ENCODE data around the gene NTN5. TPM values are rescaled to one million over a fixed set of nuclear protein-coding genes. Genes with fewer than 3 reads are reported as not detected.

The NTN5 gene
- total RNA-seq, 1 donor from 2014 or later, result 0.11 TPM

- H3K4me1 ChIP-seq, result peaks cover 60% of the 10 kb centered on the region
- H3K27me3 ChIP-seq (ENCODE audit: low read depth), result no peaks in the 10 kb centered on the region
- H3K36me3 ChIP-seq, result no peaks in the 10 kb centered on the region
- peak; percentile 99 for DNase-seq
- H3K4me3 ChIP-seq, result peak overlapping the region; percentile 77
- TF ChIP-seq CTCF (IDR thresholded peaks at IDR 0.05; ENCODE audit: borderline replicate concordance), result no peak
- intact Hi-C loops (cut with micrococcal nuclease), result no loop called here
- peaks cover 6% of the 10 kb centered on the region for H3K9me3 ChIP-seq (replicated peaks)
- H3K27ac ChIP-seq (replicated peaks), result peak overlapping the region; percentile 90
Observed at GRCh38 chr19:48713864-48714755, 41.3 kb upstream of the NTN5 start.

DNA sequence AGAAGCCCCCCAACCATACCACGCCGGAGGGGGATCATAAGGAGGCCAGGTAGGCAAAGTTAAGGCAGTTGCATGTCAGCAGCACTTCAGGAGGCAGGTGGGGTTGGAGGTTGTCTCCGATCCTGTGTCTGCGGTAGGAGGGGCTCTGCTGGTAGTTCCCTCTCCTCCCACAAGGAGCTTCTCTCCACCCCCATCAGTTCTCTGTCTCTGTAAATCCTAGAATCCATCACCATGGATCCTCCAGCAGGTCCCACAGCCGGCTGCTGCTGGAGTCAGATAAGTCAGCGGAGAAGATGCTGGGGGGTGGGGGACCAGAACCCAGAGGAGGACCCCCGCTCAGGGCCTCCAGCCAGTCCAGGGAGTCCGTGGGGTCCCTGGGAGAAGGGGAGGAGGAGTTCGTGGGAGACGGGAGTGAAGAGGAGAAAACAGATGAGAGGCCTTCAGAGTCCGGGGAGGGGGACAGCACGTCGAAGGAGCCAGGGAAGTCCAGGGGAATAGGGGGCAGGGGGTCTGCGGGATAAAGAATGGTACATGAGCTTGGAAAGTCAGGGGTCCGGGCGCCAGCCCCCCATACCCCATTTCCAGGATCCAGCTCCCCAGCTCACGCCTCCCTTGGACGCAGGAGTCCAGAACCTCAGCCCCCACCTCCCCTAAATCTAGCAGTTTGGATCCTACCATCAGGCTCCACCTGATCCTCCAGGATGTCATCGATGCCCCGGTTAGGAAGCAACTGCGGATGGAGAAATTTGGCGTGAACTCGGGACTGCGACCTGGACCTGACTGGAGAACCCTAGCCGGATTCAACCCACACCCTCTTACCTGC, 40.4 kb upstream of the NTN5 start:
- TF ChIP-seq CTCF (IDR thresholded peaks at IDR 0.05; ENCODE audit: borderline replicate concordance), result peak; percentile 24
- peaks cover 6% of the 10 kb centered on the region for H3K9me3 ChIP-seq (replicated peaks)
- intact Hi-C loops (cut with micrococcal nuclease), result no loop called here
- H3K4me1 ChIP-seq, result peaks cover 51% of the 10 kb centered on the region
- H3K36me3 ChIP-seq, result no peaks in the 10 kb centered on the region
- no peaks in the 10 kb centered on the region for H3K27me3 ChIP-seq (ENCODE audit: low read depth)
- no peak for DNase-seq
- peak overlapping the region; percentile 90 for H3K27ac ChIP-seq (replicated peaks)
- H3K4me3 ChIP-seq, result peak overlapping the region; percentile 77

GRCh38 chr19:48711106-48711662, 38.4 kb upstream of the NTN5 start:
- no peak overlapping the region for H3K4me3 ChIP-seq
- peaks cover 31% of the 10 kb centered on the region for H3K4me1 ChIP-seq
- peaks cover 6% of the 10 kb centered on the region for H3K9me3 ChIP-seq (replicated peaks)
- intact Hi-C loops (cut with micrococcal nuclease), result no loop called here
- no peak overlapping the region for H3K27ac ChIP-seq (replicated peaks)
- TF ChIP-seq CTCF (IDR thresholded peaks at IDR 0.05; ENCODE audit: borderline replicate concordance), result no peak
- peaks cover 8% of the 10 kb centered on the region for H3K36me3 ChIP-seq
- no peak for DNase-seq
- no peaks in the 10 kb centered on the region for H3K27me3 ChIP-seq (ENCODE audit: low read depth)

DNA sequence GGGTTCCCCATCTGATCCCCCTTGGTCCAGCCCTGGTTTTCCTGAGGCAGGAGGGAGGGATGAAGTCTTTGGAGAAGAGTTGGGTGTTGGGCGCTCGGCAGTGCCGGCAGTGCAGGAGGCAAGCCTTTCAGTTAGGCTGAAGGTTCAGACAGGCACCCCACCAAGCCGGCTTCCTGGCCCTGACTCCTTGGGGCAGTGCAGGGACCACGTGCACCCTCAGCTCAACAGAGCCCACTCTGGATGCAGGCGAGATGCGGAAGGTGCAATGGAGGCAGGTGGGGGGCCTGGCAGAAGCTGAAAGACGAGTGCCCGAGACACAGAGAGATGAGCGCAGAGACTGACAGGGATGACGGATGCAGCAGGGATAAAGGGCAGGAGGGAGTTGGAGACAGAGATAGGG, 35.7 kb upstream of the NTN5 start:
- peaks cover 10% of the 10 kb centered on the region for H3K36me3 ChIP-seq
- H3K27ac ChIP-seq (replicated peaks), result no peak overlapping the region
- DNase-seq, result no peak
- TF ChIP-seq CTCF (IDR thresholded peaks at IDR 0.05; ENCODE audit: borderline replicate concordance), result no peak
- H3K27me3 ChIP-seq (ENCODE audit: low read depth), result no peaks in the 10 kb centered on the region
- peaks cover 6% of the 10 kb centered on the region for H3K9me3 ChIP-seq (replicated peaks)
- intact Hi-C loops (cut with micrococcal nuclease), result no loop called here
- H3K4me1 ChIP-seq, result peaks cover 9% of the 10 kb centered on the region
- no peak overlapping the region for H3K4me3 ChIP-seq

DNA sequence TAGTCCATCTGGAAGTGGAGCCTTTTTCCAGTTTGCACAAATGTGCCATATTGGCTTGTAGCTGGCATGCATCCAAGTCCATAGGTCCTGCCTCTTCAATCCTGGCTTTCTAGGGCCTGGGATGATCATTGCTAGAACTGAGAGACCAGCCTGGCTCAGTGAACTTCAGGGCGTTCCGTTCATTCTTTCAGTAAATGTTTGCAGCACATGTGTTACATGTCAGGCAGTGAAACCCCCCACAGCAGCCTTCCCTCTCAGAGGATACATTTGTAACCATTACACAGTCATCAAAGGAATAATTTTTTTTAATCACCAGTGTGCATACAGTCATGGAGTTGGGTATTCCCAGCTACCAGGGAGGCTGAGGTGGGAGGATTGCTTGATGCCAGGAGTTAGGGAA, 32.6 kb upstream of the NTN5 start:
- Histone ChIP-seq H3K9me3 (replicated peaks) (no peaks in the 10 kb centered on the region), H3K27me3 (ENCODE audit: low read depth) (no peaks in the 10 kb centered on the region), H3K27ac (replicated peaks) (no peak overlapping the region), H3K36me3 (peaks cover 21% of the 10 kb centered on the region), H3K4me1 (no peaks in the 10 kb centered on the region), H3K4me3 (no peak overlapping the region)
- intact Hi-C loops (cut with micrococcal nuclease), result no loop called here
- DNase-seq, result no peak
- TF ChIP-seq CTCF (IDR thresholded peaks at IDR 0.05; ENCODE audit: borderline replicate concordance), result no peak

Data from left ventricle myocardium inferior (tissue), 1 donor.